Nephron progenitor cell (in vitro differentiated cells): ENCODE results near the gene PLOD3.
A peak's percentile ranks its signal among the peaks of the same experiment; 100 is the strongest.

Experiments used
- DNase-seq: peaks from one replicate; pipeline ENCODE4 v3.0.0; 2021
- H3K27ac Mint-ChIP-seq: 2 replicates; pipeline ENCODE4 v1.8.0; 2021; ENCODE audit warnings: mild to moderate bottlenecking, moderate library complexity, mixed read lengths
- H3K27me3 Mint-ChIP-seq: 2 replicates; pipeline ENCODE4 v1.8.0; 2021; ENCODE audit warnings: mild to moderate bottlenecking, low read depth, mixed read lengths; ENCODE audit not compliant: poor library complexity
- H3K36me3 Mint-ChIP-seq: 2 replicates; pipeline ENCODE4 v1.8.0; 2021; ENCODE audit warnings: low read depth, mixed read lengths
- H3K4me1 Mint-ChIP-seq: 2 replicates; pipeline ENCODE4 v1.8.0; 2021; ENCODE audit warnings: mixed read lengths
- H3K4me3 Mint-ChIP-seq: 2 replicates; pipeline ENCODE4 v1.8.0; 2021; ENCODE audit warnings: mild to moderate bottlenecking, moderate library complexity, mixed read lengths
- H3K9me3 Mint-ChIP-seq: 2 replicates; pipeline ENCODE4 v1.8.0; 2021; ENCODE audit warnings: mild to moderate bottlenecking, moderate library complexity, mixed read lengths
- TF ChIP-seq, protein P1 (sequence below): fragments of 200-600 bp; sonication (generic); IDR thresholded peaks from 2 replicates; pipeline ENCODE4 v1.5.0; 2021; ENCODE audit warnings: antibody characterized with exemption

PLOD3 gene

DNA sequence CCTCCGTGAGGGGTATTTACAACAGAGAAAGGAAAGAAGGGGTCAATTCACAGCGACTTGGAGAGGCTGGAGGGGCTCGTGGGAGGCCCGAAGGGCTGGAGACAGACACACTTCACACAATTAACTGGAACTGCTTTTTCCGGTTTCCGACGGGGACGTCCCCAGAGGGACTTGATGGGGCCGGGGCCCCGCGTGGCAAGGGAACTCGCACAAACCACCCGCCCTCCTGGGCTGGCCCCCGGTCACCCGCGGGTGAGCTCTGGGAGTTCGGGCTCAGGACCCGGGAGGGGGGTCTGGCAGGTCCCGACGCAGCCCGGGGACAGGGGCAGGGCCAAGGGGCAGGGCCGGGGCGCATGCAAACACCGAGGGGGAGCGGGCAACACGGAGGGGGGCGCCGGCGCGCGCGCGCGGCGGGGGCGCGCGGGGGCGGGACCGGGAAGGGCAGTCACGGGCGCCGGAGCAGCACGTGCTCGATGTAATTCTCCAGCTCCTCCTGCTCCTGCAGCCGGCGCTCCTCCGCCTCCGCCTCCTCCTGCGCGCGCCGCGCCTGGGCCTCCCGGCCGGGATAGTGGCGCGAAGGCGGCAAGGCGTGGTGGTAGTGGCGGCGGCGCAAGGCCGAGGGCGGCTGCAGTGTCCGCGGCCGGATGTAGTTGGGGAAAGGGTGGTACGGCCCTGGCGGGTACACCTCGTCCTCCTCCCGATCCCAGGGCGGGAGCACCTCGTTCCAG, 54.7 kb downstream of the PLOD3 start:
- TF ChIP-seq, protein P1, sequence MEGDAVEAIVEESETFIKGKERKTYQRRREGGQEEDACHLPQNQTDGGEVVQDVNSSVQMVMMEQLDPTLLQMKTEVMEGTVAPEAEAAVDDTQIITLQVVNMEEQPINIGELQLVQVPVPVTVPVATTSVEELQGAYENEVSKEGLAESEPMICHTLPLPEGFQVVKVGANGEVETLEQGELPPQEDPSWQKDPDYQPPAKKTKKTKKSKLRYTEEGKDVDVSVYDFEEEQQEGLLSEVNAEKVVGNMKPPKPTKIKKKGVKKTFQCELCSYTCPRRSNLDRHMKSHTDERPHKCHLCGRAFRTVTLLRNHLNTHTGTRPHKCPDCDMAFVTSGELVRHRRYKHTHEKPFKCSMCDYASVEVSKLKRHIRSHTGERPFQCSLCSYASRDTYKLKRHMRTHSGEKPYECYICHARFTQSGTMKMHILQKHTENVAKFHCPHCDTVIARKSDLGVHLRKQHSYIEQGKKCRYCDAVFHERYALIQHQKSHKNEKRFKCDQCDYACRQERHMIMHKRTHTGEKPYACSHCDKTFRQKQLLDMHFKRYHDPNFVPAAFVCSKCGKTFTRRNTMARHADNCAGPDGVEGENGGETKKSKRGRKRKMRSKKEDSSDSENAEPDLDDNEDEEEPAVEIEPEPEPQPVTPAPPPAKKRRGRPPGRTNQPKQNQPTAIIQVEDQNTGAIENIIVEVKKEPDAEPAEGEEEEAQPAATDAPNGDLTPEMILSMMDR, result no peak

DNA sequence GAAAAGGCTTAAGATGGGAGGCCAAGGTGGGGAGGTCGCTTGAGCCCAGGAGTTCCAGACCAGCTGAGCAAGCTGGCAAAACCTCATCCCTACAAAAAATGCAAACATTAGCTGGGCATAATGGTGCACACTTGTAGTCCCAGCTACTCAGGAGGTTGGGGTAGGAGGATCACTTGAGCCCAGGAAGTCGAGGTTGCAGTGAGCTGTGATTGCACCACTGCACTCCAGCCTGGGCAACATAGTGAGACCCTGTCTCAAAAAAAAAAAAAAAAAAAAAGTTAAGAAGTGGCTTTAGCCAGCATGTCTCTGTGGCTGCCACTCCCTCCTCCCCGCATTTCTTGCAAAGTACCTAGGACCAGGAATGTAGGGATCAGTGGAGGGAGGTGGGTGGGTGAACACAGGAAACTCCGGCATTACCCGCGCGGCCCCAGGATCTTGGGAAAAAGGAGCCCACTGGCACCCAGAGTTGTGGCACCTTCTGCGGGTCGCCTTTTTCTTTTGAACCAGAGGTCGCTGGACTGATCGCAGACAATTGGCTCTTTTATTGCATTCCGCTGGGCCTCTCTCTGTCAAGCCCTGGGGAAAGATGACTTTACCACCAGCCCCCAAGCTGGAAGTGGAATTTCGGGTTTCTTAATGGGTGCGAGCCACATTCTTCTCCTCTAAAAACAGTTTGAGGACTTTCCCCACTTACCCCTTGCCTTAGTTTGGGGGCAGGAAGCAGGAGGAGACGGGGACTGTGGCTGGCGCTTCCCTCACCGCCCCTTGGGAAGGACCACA, 55.5 kb downstream of the PLOD3 start:
- TF ChIP-seq, protein P1, result no peak
- Mint-ChIP-seq H3K36me3 (peaks cover 29% of the 10 kb centered on the region), H3K4me1 (peaks cover 57% of the 10 kb centered on the region), H3K27me3 (peaks cover 66% of the 10 kb centered on the region), H3K27ac (no peak overlapping the region), H3K9me3 (no peaks in the 10 kb centered on the region), H3K4me3 (peak overlapping the region; percentile 81)
- DNase-seq, result no peak

More for the DNA sequence above, 54.7 kb downstream of the PLOD3 start:
- peak overlapping the region; percentile 81 for H3K4me3 Mint-ChIP-seq
- peaks cover 64% of the 10 kb centered on the region for H3K4me1 Mint-ChIP-seq
- peaks cover 22% of the 10 kb centered on the region for H3K36me3 Mint-ChIP-seq
- no peak overlapping the region for H3K27ac Mint-ChIP-seq
- peaks cover 74% of the 10 kb centered on the region for H3K27me3 Mint-ChIP-seq
- DNase-seq, result peak; percentile 72
- H3K9me3 Mint-ChIP-seq, result no peaks in the 10 kb centered on the region

DNA sequence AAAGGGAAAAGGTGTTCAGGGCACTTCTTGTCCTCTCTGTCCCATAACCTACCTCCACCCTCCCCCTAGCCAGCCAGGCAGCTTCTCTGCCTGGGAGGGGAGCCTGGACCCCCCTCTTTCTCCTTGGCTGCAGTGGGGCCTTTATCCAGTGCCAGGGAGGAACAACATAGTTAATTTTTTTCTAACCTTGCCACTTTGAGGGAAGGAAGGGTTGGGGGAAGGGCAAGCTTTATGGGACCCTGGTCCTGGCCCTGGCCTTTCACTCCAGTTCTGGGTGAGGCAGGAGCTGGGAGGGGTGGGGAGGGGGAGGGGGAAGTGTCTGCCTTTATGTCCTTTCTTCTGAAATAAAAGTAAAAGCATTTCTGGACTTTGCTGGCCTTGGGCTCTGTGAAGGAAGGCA, 56.5 kb downstream of the PLOD3 start:
- no peaks in the 10 kb centered on the region for H3K9me3 Mint-ChIP-seq
- peaks cover 36% of the 10 kb centered on the region for H3K36me3 Mint-ChIP-seq
- no peak for DNase-seq
- peaks cover 56% of the 10 kb centered on the region for H3K27me3 Mint-ChIP-seq
- H3K27ac Mint-ChIP-seq, result no peak overlapping the region
- H3K4me3 Mint-ChIP-seq, result no peak overlapping the region
- peaks cover 55% of the 10 kb centered on the region for H3K4me1 Mint-ChIP-seq
- TF ChIP-seq, protein P1, result no peak

DNA sequence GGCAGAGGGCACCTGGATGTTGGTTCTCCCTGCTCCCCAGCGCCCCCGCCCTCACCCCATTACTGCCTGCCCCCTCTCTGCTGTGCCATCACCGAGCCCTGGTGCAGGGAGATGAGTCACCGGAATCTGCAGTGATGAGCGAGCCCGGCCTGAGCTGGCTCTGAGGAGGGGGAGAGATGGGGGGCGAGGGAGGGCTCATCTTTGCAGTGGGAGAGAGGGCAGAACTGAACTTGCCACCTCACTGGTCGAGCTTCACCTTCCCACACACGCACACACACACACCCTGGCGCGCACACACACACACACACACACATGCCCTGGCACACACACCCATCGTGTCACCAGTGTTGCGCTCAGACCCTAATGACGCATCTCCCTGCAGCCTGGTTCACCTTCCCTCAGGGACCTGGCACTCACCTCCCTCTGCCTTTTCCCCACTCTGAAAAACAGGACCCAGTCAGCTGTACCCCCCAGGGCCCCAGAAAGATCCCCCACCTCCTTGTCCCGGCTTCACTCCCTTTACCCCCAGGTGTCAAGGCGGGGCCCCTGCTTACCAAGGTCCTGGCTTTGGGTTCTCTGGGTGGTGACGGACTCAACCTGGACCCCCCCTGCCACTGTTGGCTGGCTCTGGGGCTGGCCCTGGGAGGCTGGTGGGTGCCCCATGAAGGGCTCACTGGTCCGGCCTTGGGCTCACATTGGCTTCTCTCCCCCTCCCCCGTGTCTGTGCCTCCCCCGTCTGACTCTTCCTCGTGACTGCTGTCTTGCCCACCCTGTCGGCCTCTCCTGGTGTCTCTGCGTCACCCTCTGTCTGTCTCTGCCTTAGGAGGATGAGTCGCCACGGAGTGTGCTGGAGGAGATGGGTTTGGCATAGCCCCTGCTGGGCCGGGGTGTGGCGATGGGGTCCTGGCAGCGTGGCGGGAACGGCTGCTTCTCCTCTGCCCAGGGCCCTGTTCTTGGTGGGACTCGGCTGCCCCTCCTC, 57.4 kb downstream of the PLOD3 start:
- Mint-ChIP-seq H3K36me3 (peaks cover 36% of the 10 kb centered on the region), H3K4me1 (peaks cover 55% of the 10 kb centered on the region), H3K27me3 (peaks cover 47% of the 10 kb centered on the region), H3K9me3 (no peaks in the 10 kb centered on the region), H3K4me3 (no peak overlapping the region), H3K27ac (no peak overlapping the region)
- no peak for DNase-seq
- TF ChIP-seq, protein P1, result no peak

DNA sequence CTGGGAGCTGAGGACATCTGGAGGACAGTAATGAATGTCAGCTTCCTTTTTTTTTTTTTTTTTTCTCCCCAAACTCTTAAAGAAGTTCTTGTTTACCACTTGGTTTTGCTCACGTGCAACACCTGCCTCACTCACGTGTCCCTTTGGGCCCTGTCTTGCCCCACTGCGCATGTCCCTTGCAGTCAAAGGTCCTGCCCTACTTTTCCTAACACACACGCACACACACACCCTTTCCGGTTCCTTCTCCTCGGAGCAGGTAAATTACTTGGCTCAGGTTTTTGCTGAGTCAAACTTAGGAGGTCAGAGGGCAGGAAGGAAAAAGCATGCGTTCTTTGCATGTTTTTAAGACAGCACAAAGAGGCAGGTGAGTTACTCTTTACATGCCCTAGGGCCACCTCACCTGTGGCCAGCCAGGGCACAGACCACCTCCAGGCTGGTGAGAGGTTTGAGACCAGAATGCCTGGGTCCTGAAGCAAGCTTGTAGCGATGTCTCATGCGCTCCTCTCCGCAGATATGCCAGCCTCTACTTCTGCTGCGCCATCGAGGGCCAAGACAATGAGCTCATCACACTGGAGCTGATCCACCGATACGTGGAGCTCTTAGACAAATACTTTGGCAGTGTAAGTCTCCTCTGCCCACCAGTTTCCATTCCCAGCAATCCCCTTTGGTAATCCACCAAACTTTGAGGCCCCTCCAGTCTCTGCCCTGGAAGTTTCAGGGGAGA, 60.4 kb downstream of the PLOD3 start:
- Mint-ChIP-seq H3K27me3 (peaks cover 32% of the 10 kb centered on the region), H3K4me1 (peaks cover 51% of the 10 kb centered on the region), H3K27ac (peak overlapping the region; percentile 36), H3K4me3 (peak overlapping the region; percentile 10), H3K36me3 (peaks cover 36% of the 10 kb centered on the region), H3K9me3 (peaks cover 4% of the 10 kb centered on the region)
- TF ChIP-seq, protein P1, result no peak
- DNase-seq, result no peak
